GM12801 (cell line): ENCODE data around the gene TAF4B.

ENCODE experiments used
- TF ChIP-seq, protein P1 (sequence below): IDR thresholded peaks from one replicate; pipeline ENCODE4 v1.5.1; 2011; ENCODE audit warnings: control low read depth; ENCODE audit not compliant: insufficient read length; ENCODE audit errors: extremely low read depth

The TAF4B gene

GRCh38 chr18:26227051-26227670, 916 bp downstream of the TAF4B start:
- TF ChIP-seq, protein P1, sequence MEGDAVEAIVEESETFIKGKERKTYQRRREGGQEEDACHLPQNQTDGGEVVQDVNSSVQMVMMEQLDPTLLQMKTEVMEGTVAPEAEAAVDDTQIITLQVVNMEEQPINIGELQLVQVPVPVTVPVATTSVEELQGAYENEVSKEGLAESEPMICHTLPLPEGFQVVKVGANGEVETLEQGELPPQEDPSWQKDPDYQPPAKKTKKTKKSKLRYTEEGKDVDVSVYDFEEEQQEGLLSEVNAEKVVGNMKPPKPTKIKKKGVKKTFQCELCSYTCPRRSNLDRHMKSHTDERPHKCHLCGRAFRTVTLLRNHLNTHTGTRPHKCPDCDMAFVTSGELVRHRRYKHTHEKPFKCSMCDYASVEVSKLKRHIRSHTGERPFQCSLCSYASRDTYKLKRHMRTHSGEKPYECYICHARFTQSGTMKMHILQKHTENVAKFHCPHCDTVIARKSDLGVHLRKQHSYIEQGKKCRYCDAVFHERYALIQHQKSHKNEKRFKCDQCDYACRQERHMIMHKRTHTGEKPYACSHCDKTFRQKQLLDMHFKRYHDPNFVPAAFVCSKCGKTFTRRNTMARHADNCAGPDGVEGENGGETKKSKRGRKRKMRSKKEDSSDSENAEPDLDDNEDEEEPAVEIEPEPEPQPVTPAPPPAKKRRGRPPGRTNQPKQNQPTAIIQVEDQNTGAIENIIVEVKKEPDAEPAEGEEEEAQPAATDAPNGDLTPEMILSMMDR = no peak

DNA sequence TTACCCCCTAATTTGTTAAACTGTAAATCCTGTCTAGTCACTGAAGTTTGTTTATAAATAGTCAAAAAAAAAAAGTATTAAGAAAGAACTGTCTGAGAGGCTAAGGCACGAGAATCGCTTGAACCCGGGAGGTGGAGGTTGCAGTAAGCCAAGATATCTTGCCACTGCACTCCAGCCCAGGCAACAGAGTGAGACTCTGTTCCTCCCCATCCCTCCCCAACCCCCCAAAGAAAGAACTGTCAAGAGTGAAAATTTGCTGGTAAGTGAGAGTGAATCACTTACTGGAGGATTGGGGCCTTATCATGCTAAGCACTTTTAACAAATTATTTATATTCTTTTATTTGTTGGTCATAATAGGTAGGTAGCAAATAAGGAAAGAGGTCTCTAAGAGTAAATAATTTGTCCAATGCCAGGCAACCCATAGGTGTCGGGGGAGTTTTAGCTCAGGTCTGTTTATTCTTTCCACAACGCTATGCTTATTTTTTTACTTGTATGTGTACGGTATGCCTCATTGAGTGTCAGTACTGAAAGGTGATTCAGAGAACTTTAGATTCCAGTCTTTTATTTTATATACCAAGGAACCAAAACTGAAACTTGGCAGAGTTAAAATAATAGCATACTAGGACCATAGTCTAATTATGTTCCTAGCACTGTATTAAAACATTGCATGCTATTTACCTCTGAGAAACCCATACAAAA, 2.5 kb downstream of the TAF4B start:
- TF ChIP-seq, protein P1 = no peak

- TF ChIP-seq, protein P1 = no peak
Measured at GRCh38 chr18:26230497-26230896, 4.3 kb downstream of the TAF4B start.

- TF ChIP-seq, protein P1 = no peak
Measured at GRCh38 chr18:26233208-26233607, 7.0 kb downstream of the TAF4B start.

GRCh38 chr18:26252411-26252810, 26.2 kb downstream of the TAF4B start:
- TF ChIP-seq, protein P1 = no peak

DNA sequence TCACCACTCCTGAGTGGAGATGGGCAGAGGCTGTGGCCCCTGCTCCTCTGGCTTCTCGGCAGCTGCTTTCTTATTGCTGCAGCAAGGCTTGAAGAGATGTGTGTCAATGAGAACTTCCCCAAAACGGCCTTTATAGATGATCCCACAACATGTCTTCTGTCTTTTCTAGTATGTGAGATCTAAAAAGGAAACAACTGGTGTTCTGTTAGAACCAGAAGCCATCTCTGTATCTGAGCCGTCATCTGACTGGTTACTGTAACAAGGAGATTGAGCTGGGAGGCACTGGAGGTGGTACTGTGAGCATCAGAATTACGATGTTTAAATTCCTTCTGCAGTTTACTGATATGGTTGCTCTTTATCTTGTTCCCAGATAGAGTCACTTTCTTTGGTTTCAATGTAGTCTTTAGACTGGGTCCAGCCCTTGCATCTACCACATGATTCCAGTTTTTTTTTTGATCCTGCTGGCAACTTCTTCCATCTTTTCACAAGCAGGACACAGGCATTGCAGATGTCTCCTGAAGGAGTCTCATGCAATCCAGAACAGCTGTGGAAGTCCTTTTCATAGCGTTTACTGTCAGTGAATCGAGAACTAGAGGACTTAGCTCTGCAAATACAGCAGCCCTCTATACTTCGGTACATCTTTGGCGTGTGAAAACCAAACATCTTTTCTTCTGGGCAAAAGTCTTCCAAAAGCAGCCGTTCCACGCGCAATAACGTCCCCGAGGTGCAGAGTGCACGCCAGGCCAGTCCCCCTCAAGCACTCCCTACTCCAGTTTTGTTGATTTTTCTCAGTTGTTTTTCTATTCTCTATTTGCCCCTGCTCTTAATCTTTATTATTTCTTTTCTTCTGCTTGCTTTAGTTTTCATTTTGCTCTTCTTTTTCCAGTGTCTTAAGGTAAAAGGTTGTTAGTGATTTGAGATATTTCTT, 29.7 kb downstream of the TAF4B start:
- TF ChIP-seq, protein P1 = no peak

- TF ChIP-seq, protein P1 = no peak
Measured at GRCh38 chr18:26258711-26259110, 32.5 kb downstream of the TAF4B start.
